Astrocyte (in vitro differentiated cells and primary cell): ENCODE data around the gene AIMP2. TPM values are rescaled to one million over a fixed set of nuclear protein-coding genes. Genes with fewer than 3 reads are reported as not detected.
"Not testable (repeated sequence)": the region's sequence is repeated elsewhere in the genome, so short reads cannot be mapped to it uniquely, and the experiment has no call there.

Source experiments
- DNase-seq: peaks from one replicate; pipeline ENCODE4 v3.0.0-alpha.2; 2010; ENCODE audit warnings: low read depth
- FAIRE-seq: peaks from 2 replicates; lab custom pipeline; 2011; peaks lifted over from hg19 to GRCh38; lab: Jason Lieb, UNC
- H2AFZ ChIP-seq: 2 replicates; pipeline ENCODE4 v1.6.0; 2012; ENCODE audit warnings: low read depth, low read length, inconsistent platforms
- H3K27ac ChIP-seq: 2 replicates; pipeline ENCODE4 v1.5.1; 2011; ENCODE audit warnings: low read depth, low read length, inconsistent platforms
- H3K27me3 ChIP-seq: 2 replicates; pipeline ENCODE4 v1.6.0; 2011; ENCODE audit warnings: low read length, inconsistent platforms; ENCODE audit not compliant: insufficient read depth
- H3K36me3 ChIP-seq: 2 replicates; pipeline ENCODE4 v1.5.1; 2011; ENCODE audit warnings: low read length, inconsistent platforms; ENCODE audit not compliant: insufficient read depth
- H3K4me1 ChIP-seq: 2 replicates; pipeline ENCODE4 v1.5.1; 2011; ENCODE audit warnings: low read length, inconsistent platforms; ENCODE audit not compliant: insufficient read depth
- H3K4me2 ChIP-seq: 2 replicates; pipeline ENCODE4 v1.6.0; 2012; ENCODE audit warnings: low read length, inconsistent platforms
- H3K4me3 ChIP-seq: 2 replicates; pipeline ENCODE4 v1.5.1; 2011; ENCODE audit warnings: low read depth, mild to moderate bottlenecking, low read length, inconsistent platforms; ENCODE audit not compliant: insufficient read depth
- H3K79me2 ChIP-seq: 2 replicates; pipeline ENCODE4 v1.6.0; 2012; ENCODE audit warnings: mild to moderate bottlenecking, low read length, inconsistent platforms; ENCODE audit not compliant: insufficient read depth
- H3K9ac ChIP-seq: 2 replicates; pipeline ENCODE4 v1.6.0; 2012; ENCODE audit warnings: mild to moderate bottlenecking, low read length, inconsistent platforms
- H3K9me3 ChIP-seq: 2 replicates; pipeline ENCODE4 v1.5.1; 2012; ENCODE audit warnings: low read depth, mild to moderate bottlenecking, low read length, inconsistent platforms; ENCODE audit not compliant: insufficient read depth
- H4K20me1 ChIP-seq: 2 replicates; pipeline ENCODE4 v1.6.0; 2012; ENCODE audit warnings: low read length, inconsistent platforms; ENCODE audit not compliant: insufficient read depth
- H3K27ac Mint-ChIP-seq: one replicate; pipeline ENCODE4 v1.8.0; 2021; ENCODE audit warnings: mild to moderate bottlenecking, mixed read lengths; ENCODE audit not compliant: unreplicated experiment
- H3K27me3 Mint-ChIP-seq: one replicate; pipeline ENCODE4 v1.8.0; 2021; ENCODE audit warnings: low read depth, mixed read lengths; ENCODE audit not compliant: unreplicated experiment
- H3K36me3 Mint-ChIP-seq: one replicate; pipeline ENCODE4 v1.8.0; 2021; ENCODE audit warnings: low read depth, mixed read lengths; ENCODE audit not compliant: unreplicated experiment
- H3K4me1 Mint-ChIP-seq: one replicate; pipeline ENCODE4 v1.8.0; 2021; ENCODE audit warnings: low read depth, mixed read lengths; ENCODE audit not compliant: unreplicated experiment
- H3K4me3 Mint-ChIP-seq: one replicate; pipeline ENCODE4 v1.8.0; 2021; ENCODE audit warnings: mild to moderate bottlenecking, moderate library complexity, mixed read lengths; ENCODE audit not compliant: unreplicated experiment
- H3K9me3 Mint-ChIP-seq: one replicate; pipeline ENCODE4 v1.8.0; 2021; ENCODE audit warnings: mild to moderate bottlenecking, mixed read lengths; ENCODE audit not compliant: unreplicated experiment
- CTCF ChIP-seq: IDR thresholded peaks from 2 replicates; pipeline ENCODE4 v1.5.1; 2011; ENCODE audit warnings: low read depth, mild to moderate bottlenecking, inconsistent platforms, low read length, moderate library complexity; ENCODE audit not compliant: insufficient read depth
- EZH2 ChIP-seq: IDR thresholded peaks from 2 replicates; pipeline ENCODE4 v1.6.1; 2012; ENCODE audit warnings: mild to moderate bottlenecking, low read length, inconsistent platforms; ENCODE audit not compliant: insufficient read depth
- total RNA-seq: library from RNA; stranded (reverse); gene quantifications from 2 replicates; pipeline ENCODE4 v1.2.1, GENCODE V29; 2021

AIMP2 gene
- total RNA-seq, 1 donor from 2014 or later: 46.9 TPM

DNA sequence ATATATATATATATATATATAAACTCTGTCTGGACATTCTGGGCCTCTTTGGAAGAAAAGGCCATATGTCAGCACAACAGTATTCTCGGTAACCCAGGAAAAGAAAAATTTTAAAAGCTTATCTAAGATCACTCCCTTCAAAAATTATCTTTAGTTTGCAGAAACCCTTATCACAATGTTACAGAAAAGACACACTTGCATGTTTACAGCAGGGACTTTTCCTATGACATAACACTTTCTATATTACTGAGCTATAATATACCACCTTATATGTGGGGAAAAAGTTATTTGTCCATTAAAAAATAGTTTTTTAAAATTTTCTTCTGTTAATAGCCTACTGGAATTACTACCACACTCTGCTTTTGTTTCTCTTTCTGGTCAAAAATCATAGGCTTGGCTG is 47.5 kb downstream of the AIMP2 start:
- TF ChIP-seq EZH2: no peak
- no peak for TF ChIP-seq CTCF
- Histone ChIP-seq H3K9me3 (no peaks in the 10 kb centered on the region), H4K20me1 (peaks cover 24% of the 10 kb centered on the region), H2AFZ (no peak overlapping the region), H3K4me1 (peaks cover 11% of the 10 kb centered on the region), H3K79me2 (peaks cover 49% of the 10 kb centered on the region), H3K27ac (no peak overlapping the region), H3K36me3 (peaks cover 3% of the 10 kb centered on the region), H3K4me2 (no peak overlapping the region), H3K27me3 (no peaks in the 10 kb centered on the region), H3K4me3 (no peak overlapping the region), H3K9ac (no peak overlapping the region)
- Mint-ChIP-seq H3K27me3 (no peaks in the 10 kb centered on the region), H3K36me3 (no peaks in the 10 kb centered on the region), H3K27ac (no peak overlapping the region), H3K4me3 (peak overlapping the region; percentile 34), H3K9me3 (no peaks in the 10 kb centered on the region), H3K4me1 (peaks cover 3% of the 10 kb centered on the region)
- FAIRE-seq (no peak), DNase-seq (no peak)

DNA sequence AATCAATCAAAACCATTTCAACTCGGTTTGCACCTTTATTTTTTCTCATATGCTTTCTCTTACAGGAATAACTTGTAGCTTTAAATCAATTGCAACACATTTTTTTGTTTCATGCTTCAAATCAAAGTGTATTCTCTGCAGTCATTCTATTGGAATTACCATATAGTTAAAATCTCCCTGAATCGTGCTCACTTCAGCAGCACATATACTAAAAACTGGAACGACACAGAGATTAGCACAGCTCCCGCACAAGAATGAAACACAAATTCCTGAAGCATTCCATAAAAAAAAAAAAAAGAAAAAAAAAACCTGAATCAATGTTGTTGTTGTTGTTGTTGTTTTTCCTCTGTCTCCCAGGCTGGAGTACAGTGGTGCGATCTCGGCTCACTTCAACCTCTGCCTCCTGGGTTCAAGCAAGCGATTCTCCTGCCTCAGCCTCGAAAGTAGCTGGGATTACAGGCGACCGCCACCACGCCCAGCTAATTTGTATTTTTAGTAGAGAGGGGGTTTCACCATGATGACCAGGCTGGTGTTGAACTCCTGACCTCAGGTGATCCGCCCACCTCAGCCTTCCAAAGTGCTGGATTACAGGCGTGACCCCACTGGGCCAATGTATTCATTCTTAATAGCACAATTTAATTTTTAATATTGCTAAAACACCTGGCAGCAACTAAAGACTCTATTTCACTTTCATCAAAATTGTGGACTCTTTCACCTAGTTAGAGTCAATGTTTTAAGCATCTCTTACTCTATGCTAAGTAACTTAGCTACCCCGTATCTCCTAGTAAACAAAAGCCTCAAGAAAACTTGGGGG is 48.5 kb downstream of the AIMP2 start:
- H3K27ac Mint-ChIP-seq: peak overlapping the region; percentile 91
- Histone ChIP-seq H3K4me1 (peaks cover 11% of the 10 kb centered on the region), H3K9ac (peak overlapping the region; percentile 90), H3K27ac (no peak overlapping the region), H3K9me3 (no peaks in the 10 kb centered on the region), H3K79me2 (peaks cover 45% of the 10 kb centered on the region), H3K4me2 (peak overlapping the region; percentile 90), H3K4me3 (peak overlapping the region; percentile 73), H3K36me3 (peaks cover 3% of the 10 kb centered on the region), H2AFZ (no peak overlapping the region), H3K27me3 (no peaks in the 10 kb centered on the region), H4K20me1 (peaks cover 24% of the 10 kb centered on the region)
- H3K4me3 Mint-ChIP-seq: peak overlapping the region; percentile 98
- H3K9me3 Mint-ChIP-seq: no peaks in the 10 kb centered on the region
- H3K36me3 Mint-ChIP-seq: no peaks in the 10 kb centered on the region
- FAIRE-seq (no peak), DNase-seq (no peak)
- TF ChIP-seq CTCF: no peak
- no peak for TF ChIP-seq EZH2
- H3K27me3 Mint-ChIP-seq: no peaks in the 10 kb centered on the region
- H3K4me1 Mint-ChIP-seq: peaks cover 3% of the 10 kb centered on the region

GRCh38 chr7:6059941-6060340 is 50.9 kb downstream of the AIMP2 start:
- peaks cover 40% of the 10 kb centered on the region for H3K79me2 ChIP-seq
- H3K4me1 Mint-ChIP-seq, H3K27ac ChIP-seq, H3K27me3 Mint-ChIP-seq, H2AFZ ChIP-seq, H3K4me2 ChIP-seq, FAIRE-seq, H3K9ac ChIP-seq, H3K9me3 Mint-ChIP-seq, DNase-seq, H3K36me3 ChIP-seq, H3K27me3 ChIP-seq, H3K9me3 ChIP-seq, H3K4me3 ChIP-seq, H3K36me3 Mint-ChIP-seq, H3K27ac Mint-ChIP-seq: not testable (repeated sequence)
- H4K20me1 ChIP-seq: peaks cover 18% of the 10 kb centered on the region
- peaks cover 11% of the 10 kb centered on the region for H3K4me1 ChIP-seq
- peak overlapping the region; percentile 98 for H3K4me3 Mint-ChIP-seq
